GM10266 (cell line): ENCODE data around the gene MAPKAPK3.

Experiments
- DNase-seq: peaks from one replicate; pipeline ENCODE4 v3.0.0; 2012; ENCODE audit errors: extremely low spot score
- TF ChIP-seq, protein P1 (sequence below): IDR thresholded peaks from 2 replicates; pipeline ENCODE4 v1.5.1; 2012; ENCODE audit warnings: mild to moderate bottlenecking, low read depth; ENCODE audit not compliant: control insufficient read depth, insufficient read depth; ENCODE audit errors: missing control alignments

MAPKAPK3 gene

DNA sequence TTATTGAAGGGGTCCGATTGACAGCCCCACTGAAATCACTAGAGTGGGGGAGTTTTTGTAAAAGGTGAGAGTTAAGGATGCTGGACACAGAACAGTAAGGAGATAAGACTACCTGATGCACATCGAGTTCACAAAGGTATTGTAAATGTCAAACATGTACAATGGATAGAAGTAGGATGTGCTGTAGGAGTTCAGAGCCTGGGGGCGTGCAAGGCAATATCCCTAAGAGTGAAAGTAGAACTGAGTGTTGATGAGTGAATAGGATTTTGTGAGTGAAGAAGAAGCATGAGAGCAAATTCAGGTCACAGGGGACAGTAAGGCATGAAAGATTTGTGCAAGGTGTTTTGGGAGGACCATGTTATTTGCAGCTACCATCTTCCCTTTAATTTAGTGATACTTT, 79.3 kb downstream of the MAPKAPK3 start:
- TF ChIP-seq, protein P1, sequence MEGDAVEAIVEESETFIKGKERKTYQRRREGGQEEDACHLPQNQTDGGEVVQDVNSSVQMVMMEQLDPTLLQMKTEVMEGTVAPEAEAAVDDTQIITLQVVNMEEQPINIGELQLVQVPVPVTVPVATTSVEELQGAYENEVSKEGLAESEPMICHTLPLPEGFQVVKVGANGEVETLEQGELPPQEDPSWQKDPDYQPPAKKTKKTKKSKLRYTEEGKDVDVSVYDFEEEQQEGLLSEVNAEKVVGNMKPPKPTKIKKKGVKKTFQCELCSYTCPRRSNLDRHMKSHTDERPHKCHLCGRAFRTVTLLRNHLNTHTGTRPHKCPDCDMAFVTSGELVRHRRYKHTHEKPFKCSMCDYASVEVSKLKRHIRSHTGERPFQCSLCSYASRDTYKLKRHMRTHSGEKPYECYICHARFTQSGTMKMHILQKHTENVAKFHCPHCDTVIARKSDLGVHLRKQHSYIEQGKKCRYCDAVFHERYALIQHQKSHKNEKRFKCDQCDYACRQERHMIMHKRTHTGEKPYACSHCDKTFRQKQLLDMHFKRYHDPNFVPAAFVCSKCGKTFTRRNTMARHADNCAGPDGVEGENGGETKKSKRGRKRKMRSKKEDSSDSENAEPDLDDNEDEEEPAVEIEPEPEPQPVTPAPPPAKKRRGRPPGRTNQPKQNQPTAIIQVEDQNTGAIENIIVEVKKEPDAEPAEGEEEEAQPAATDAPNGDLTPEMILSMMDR: no peak
- DNase-seq: no peak

DNA sequence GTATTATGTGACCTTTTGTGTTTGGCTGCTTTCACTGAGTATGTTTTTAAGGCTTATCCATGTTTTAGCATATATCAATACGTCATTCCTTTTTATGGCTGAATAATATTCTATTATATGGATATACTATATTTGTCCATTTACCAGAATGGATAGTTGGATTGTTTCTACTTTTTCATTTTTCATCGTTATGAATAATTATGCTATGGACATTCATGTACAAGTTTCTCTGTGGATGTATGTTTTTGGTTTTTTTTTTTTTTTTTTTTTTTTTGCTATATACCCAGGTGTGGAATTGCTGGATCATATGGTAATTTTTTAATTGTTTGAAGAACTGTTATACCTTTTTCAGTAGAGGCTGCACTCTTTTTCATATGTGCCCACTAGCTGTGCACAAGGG, 81.3 kb downstream of the MAPKAPK3 start:
- TF ChIP-seq, protein P1: no peak
- DNase-seq: no peak
